HG03139 (cell line): Measurements from ENCODE around the gene KL.

Experiments used
- ATAC-seq: cut with Tn5 transposase; IDR thresholded peaks from one replicate; pipeline ENCODE4 v1.9.1; 2021; ENCODE audit not compliant: unreplicated experiment

The KL gene

GRCh38 chr13:33079960-33080359, 63.7 kb downstream of the KL start:
- ATAC-seq, result no peak

GRCh38 chr13:33080972-33081590, 64.9 kb downstream of the KL start:
- no peak for ATAC-seq

DNA sequence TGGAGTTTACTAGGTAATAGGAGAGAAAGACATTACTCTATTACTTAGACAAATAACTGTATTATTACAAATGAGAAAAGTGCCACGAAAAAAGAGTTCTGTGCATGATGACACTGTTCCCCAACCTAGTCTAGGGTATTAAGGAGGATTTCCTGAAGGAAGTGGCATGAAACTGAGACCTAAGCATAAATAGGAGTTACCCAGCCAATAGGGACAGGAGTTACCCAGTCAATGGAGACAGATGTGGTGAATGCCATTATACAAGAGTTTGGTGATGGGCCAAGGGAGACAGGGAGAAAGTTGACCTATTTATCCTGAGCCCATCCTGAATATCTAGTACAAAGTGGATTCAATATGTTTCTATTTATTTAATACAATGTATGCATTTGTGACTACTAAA, 65.4 kb downstream of the KL start:
- no peak for ATAC-seq

GRCh38 chr13:33083054-33083453, 66.8 kb downstream of the KL start:
- ATAC-seq, result no peak

DNA sequence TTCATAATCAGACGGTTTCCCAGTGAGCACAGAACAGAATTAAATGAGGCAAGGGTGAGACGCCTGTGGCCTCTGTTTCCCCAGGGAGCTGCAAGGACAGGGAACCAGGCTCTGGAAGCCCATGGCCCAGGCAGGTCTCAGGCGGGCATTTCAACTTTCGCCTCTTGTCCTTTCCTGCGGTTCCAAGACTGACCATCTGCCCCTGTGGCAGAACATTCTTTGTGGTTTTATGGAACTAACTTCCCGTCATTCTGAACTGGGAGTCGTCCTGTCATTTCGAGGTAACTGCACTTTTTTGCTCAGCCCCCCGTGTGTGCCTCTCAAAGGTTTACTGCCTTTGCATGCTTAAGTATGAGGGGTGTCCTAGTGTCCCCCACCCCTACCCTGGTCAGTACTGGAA, 70.9 kb downstream of the KL start:
- no peak for ATAC-seq

DNA sequence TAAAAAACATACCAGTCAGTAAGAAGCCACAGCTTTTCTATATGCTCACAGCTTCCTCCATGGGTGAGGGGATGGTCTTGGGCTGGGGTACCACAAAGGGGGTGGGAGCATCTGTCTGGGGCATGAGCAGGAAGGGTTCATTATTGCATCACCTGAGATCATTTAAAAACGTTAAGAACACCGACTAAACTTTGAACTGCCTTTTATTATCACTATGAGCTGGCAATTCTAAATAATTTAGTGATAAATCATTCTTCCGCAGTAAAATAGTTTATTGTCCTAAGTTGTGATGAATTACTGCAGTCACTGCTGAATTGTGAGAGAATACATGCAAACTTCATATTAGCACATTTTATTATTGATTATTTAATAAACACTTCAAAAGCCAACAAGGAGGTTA, 71.6 kb downstream of the KL start:
- ATAC-seq, result no peak

DNA sequence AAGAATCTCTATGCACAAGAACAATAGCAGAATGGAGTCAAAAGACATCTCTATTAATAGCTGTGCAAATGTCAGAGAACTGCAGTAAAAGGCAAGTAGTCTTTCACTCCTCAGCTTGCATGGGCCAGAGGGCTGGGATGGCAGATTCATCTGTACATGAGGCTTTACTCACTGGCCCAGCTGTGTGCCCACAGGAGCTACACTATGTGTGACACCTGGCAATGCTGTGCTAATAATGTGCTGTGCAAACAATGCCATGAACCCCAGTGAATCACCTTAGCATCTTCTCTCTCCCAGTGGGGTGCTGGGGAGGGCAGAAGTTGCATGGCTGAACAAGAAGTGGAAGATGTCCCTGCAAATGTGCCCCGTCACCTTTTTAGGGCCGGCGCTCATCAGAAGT, 73.1 kb downstream of the KL start:
- no peak for ATAC-seq

DNA sequence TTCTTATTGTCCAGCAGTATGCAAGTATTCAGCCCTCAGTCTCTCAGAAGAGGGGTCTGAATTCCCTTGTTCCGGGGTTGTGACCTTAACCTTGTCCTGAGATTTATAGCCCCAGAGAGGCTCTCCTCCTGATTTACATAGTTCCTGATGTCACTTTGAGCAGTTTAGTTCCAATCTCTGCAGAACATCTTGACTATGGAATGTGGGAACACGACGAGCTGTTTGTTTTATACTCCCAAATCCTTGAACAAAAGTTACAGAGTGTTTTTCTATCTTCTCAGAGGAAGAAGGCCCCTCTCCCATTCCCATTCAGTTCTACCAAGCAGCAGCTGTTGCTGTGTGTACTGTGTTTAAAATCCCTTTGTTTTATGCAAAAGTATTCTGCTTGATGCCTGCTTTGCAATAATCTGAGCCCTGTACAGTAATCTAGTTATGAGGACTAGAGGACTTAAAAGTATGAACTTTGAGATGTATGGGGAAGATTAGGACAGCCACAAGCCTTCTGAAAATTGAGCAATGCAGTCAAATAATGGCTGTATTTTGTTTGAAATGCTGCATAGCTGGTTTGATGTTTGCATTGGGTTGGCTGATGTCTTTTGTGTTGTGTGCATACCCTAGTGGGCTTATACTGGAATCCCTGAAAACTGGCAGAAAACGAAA, 74.7 kb downstream of the KL start:
- ATAC-seq, result no peak

DNA sequence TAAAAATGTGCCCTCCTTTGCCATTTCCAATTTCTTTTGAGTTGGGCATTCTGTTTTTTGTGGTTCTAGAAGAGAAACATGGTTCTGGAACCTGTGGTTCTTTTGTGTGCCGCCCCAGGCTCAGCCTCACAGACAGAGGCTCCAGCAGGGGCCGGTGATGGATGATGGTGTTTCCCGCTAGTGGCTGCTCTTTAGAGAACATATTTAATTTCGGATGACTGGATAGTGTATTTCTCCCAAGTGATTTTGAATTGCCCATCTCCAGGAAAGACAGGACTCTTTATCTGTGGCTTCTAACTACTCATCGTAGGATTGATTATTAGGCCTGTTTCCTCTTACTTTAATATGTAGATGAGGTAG, 75.2 kb downstream of the KL start:
- no peak for ATAC-seq

- no peak for ATAC-seq
Measured at GRCh38 chr13:33092073-33092987, 76.1 kb downstream of the KL start.

DNA sequence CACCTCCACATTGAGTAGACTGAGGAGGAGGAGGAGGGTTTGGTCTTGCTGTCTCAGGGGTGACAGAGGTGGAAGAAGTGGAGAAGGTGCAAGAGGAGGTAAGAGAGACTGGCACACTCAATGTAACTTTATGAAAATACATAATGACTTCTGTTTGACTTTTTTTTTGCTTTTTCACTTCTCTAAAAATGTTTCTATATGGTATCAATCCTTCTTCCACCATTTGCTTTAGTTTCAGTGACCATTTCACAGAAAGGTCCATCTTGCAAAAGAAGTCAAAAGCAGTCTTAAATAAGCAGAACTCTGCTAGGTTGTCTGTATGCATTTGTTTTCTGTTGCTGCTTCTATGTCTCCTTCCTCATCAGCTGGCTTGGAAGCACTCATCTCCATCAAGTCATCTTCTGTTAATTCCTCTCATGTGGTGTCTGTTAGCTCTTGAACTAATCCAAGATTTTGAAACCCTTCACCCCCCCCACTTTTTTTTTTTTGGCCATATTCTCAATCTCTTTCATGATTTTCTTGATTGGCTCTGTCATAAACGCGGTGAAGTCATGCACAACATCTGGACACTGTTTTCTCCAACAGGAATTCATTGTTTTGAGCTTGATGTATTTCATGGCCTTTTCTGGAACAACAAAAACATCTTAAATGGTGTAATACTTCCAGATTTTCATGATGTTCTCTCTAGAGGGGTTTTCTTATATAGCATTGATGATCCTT, 80.8 kb downstream of the KL start:
- no peak for ATAC-seq

GRCh38 chr13:33099860-33100259, 83.6 kb downstream of the KL start:
- ATAC-seq, result no peak

DNA sequence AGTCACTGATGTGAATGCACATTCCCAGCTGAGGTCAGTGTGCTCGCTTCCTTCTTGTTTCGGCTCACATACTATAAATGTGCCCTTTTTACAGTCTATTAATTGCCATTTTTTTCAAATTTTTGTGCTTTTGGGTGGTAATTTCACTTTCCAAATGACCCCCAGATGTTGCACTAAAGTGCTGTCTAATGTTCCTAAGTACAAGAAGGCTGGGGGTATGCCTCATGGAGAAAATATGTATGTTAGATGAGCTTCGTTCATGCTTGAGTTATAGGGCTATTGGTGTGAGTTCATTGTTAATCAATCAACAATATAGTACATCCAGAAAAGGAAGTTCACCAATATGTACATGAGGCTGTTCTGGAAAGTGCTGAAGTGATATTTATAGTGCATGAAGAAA, 84.7 kb downstream of the KL start:
- no peak for ATAC-seq

DNA sequence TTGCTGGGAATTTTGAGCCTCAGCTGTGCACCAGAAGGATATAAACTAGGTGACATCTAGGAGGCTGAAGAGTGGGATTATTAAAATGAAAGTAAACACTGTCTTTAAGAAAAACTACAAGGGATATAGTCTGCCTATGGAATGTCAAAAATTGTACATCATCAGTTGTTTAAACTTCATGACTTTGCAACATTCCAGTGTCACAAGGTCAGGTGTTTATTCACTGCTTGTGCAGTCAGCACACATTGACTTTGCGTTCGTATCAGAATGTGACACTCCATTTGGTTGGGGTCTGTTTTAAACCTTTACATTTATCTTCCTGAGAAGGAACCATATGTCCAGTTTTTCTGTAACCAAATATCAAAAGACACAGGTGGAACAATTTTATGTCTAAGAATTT, 85.6 kb downstream of the KL start:
- ATAC-seq, result no peak

DNA sequence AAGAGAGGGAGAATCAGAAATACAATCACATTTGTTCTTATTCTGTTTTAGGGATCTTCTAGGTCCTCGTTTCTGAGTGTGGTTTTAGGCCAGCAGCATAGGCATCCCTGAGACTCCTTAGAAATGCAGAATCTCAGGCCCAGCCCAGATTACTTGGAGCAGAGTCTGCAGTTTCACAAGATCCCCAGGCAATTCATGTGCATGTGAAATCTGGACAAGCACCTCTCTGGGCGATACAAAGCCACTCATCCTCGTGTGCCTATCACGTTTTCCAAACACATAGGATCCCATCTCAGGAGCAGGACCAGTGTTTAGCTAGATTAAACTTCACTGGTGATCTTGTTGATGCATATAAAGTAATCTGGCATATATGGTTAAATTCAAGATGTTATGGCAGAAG, 87.2 kb downstream of the KL start:
- ATAC-seq, result no peak

DNA sequence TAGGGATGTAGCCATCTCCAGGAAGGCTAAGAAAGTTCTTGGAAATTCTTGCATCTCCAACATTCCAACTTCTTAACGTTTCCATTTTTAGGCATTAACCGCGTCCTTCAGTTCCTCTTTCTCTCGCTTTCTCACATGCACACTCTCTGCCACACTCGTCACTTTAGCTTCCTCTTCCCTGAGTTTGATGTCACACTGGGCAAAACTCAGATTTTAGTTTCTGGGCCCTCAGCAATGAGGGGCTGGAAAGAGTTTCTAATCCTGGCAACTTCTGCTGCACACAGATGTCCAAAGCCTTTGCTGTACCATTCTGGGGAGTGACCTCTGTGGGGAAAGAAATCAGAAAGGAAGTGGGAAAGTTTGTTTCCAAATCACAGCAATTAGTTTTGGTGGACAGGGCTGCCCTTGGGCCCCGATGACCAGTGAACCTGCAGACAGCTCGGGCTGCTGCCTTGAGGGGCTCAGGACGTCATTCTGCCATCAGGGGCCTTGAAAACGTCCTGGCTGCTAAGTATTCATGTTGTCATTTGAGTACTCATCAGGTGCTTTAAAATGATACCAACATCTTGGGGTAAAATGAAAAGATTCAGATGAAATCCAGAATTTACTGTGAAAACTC, 89.3 kb downstream of the KL start:
- ATAC-seq, result no peak

GRCh38 chr13:33106656-33107360, 90.6 kb downstream of the KL start:
- ATAC-seq, result no peak

DNA sequence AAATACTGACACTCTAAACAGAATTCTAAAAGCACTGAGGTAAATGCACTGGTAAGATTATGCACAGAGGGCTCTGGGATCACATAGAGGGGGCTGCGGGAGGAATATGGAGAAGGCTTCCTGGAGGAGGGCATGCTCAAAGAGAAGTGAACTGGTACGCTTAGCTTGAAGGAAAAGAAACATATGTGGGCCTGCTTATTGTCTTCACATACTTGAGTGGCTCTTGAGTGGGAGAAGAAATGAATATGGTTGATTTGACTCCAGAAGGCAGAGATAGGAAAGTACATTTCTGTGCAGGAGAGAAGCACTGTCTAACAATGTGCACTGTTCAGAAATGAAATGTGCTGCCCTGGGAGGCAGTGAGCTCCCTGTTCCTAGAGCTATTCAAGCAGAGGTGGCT, 91.1 kb downstream of the KL start:
- no peak for ATAC-seq

DNA sequence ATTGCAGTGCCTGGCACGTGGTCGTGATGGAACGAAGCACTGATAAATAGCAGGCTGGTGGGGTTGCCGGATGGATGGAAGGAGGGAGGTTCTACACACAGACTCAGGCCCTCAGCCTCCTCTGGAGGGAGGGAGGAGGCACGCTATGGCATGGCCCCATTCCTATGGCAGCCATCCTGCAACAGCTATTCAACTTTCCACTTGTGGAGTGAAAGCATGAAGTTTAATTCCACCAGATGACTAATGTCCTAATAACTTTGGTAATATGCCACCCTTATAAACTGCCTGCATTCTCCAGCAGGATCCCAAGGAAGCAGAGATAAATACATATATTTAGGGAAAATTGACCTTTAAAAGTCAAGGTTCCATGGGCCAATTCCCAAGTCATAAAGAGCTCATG, 92.4 kb downstream of the KL start:
- ATAC-seq, result no peak

DNA sequence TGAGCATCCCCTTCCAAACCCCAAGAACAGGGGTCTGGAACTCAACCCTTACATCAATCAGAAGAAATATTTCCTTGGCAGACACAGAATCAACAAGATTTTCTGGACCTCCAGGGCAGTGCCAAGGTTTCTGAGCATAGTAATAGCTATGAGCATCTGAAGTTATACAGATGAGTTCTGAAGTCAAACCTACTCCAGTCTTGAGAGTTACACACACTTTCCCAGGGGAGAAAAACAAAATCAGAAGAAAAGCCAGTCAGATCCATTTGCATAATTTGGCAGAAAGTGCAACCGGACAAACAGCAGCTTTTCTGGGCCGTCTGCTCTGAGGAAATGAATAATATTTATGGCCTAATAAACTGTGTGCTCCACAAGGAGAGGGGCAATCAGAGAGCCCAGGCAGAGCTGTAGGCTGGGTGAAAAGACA, 93.1 kb downstream of the KL start:
- no peak for ATAC-seq
